ENCODE measurements around the gene FRMD3.

GRCh38 chr9:83447351-83447750 is 90.8 kb downstream of the FRMD3 start:
- no peak for TF ChIP-seq CTCF (IDR thresholded peaks at IDR 0.05)
- TF ChIP-seq POLR2AphosphoS5 (IDR thresholded peaks at IDR 0.05; ENCODE audit: low read depth, low read length), result no peak

All from Panc1 (cell line).